WTC11 (cell line): Measurements from ENCODE around the gene SLC1A4.

Source experiments
- ESRRA ChIP-seq: sonication (generic); formaldehyde crosslinking; IDR thresholded peaks from 2 replicates; pipeline ENCODE4 v1.8.1; 2022; ENCODE audit warnings: mild to moderate bottlenecking, missing genetic modification reagents, borderline replicate concordance
- JUN ChIP-seq: sonication (generic); formaldehyde crosslinking; IDR thresholded peaks from 2 replicates; pipeline ENCODE4 v1.8.0; 2023; ENCODE audit warnings: mild to moderate bottlenecking, missing genetic modification reagents
- NR1H2 ChIP-seq: sonication (generic); formaldehyde crosslinking; IDR thresholded peaks from 2 replicates; pipeline ENCODE4 v1.9.0; 2021; ENCODE audit warnings: mild to moderate bottlenecking, moderate library complexity, missing genetic modification reagents
- NR2C2 ChIP-seq: sonication (generic); formaldehyde crosslinking; IDR thresholded peaks from 2 replicates; pipeline ENCODE4 v1.8.0; 2022; ENCODE audit warnings: mild to moderate bottlenecking, missing genetic modification reagents
- ZBTB21 ChIP-seq: sonication (generic); formaldehyde crosslinking; IDR thresholded peaks from 2 replicates; pipeline ENCODE4 v1.8.1; 2023; ENCODE audit warnings: mild to moderate bottlenecking, missing genetic modification reagents, borderline replicate concordance
- TF ChIP-seq, protein P1 (sequence below): fragments of 200-600 bp; IDR thresholded peaks from 2 replicates; pipeline ENCODE4 v1.8.0; 2022; ENCODE audit warnings: antibody characterized with exemption
- TF ChIP-seq, protein P2 (sequence below): sonication (generic); formaldehyde crosslinking; IDR thresholded peaks from 2 replicates; pipeline ENCODE4 v1.8.0; 2023; ENCODE audit warnings: missing genetic modification reagents, mild to moderate bottlenecking, borderline replicate concordance
- TF ChIP-seq, protein P3 (sequence below): sonication (generic); formaldehyde crosslinking; IDR thresholded peaks from 2 replicates; pipeline ENCODE4 v1.8.1; 2023; ENCODE audit warnings: mild to moderate bottlenecking, moderate library complexity, missing genetic modification reagents
- TF ChIP-seq, protein P4 (sequence below): sonication (generic); formaldehyde crosslinking; IDR thresholded peaks from 2 replicates; pipeline ENCODE4 v1.8.1; 2023; ENCODE audit warnings: mild to moderate bottlenecking, missing genetic modification reagents, moderate library complexity
- TF ChIP-seq, protein P5 (sequence below): sonication (generic); formaldehyde crosslinking; IDR thresholded peaks from 2 replicates; pipeline ENCODE4 v1.8.0; 2022; ENCODE audit warnings: mild to moderate bottlenecking, missing genetic modification reagents
- TF ChIP-seq, protein P6 (sequence below): sonication (generic); formaldehyde crosslinking; IDR thresholded peaks from 2 replicates; pipeline ENCODE4 v1.8.1; 2022; ENCODE audit warnings: low read depth, missing genetic modification reagents, borderline replicate concordance

DNA sequence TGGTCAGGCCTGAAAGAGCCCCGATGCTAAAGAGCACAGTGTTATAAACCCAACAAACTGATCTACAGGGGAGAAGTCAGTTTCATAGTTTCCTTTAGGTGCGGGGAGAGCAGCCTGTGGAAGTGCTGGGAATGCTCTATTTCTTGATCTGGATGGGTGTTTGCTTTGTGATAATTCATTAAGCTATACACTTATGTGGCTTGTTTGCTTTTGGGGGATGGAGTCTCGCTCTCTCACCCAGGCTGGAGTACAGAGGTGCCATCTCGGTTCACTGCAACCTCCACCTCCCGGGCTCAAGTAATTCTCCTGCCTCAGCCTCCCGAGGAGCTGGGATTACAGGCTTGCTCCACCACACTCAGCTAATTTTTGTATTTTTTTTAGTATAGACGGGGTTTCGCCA, 37.0 kb downstream of the SLC1A4 start:
- TF ChIP-seq, protein P1, sequence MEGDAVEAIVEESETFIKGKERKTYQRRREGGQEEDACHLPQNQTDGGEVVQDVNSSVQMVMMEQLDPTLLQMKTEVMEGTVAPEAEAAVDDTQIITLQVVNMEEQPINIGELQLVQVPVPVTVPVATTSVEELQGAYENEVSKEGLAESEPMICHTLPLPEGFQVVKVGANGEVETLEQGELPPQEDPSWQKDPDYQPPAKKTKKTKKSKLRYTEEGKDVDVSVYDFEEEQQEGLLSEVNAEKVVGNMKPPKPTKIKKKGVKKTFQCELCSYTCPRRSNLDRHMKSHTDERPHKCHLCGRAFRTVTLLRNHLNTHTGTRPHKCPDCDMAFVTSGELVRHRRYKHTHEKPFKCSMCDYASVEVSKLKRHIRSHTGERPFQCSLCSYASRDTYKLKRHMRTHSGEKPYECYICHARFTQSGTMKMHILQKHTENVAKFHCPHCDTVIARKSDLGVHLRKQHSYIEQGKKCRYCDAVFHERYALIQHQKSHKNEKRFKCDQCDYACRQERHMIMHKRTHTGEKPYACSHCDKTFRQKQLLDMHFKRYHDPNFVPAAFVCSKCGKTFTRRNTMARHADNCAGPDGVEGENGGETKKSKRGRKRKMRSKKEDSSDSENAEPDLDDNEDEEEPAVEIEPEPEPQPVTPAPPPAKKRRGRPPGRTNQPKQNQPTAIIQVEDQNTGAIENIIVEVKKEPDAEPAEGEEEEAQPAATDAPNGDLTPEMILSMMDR, result no peak
- TF ChIP-seq NR2C2 (CRISPR knock-in tag), result no peak
- TF ChIP-seq ZBTB21 (CRISPR knock-in tag), result no peak
- TF ChIP-seq, protein P2, sequence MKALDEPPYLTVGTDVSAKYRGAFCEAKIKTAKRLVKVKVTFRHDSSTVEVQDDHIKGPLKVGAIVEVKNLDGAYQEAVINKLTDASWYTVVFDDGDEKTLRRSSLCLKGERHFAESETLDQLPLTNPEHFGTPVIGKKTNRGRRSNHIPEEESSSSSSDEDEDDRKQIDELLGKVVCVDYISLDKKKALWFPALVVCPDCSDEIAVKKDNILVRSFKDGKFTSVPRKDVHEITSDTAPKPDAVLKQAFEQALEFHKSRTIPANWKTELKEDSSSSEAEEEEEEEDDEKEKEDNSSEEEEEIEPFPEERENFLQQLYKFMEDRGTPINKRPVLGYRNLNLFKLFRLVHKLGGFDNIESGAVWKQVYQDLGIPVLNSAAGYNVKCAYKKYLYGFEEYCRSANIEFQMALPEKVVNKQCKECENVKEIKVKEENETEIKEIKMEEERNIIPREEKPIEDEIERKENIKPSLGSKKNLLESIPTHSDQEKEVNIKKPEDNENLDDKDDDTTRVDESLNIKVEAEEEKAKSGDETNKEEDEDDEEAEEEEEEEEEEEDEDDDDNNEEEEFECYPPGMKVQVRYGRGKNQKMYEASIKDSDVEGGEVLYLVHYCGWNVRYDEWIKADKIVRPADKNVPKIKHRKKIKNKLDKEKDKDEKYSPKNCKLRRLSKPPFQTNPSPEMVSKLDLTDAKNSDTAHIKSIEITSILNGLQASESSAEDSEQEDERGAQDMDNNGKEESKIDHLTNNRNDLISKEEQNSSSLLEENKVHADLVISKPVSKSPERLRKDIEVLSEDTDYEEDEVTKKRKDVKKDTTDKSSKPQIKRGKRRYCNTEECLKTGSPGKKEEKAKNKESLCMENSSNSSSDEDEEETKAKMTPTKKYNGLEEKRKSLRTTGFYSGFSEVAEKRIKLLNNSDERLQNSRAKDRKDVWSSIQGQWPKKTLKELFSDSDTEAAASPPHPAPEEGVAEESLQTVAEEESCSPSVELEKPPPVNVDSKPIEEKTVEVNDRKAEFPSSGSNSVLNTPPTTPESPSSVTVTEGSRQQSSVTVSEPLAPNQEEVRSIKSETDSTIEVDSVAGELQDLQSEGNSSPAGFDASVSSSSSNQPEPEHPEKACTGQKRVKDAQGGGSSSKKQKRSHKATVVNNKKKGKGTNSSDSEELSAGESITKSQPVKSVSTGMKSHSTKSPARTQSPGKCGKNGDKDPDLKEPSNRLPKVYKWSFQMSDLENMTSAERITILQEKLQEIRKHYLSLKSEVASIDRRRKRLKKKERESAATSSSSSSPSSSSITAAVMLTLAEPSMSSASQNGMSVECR (CRISPR knock-in tag), result no peak
- TF ChIP-seq, protein P3, sequence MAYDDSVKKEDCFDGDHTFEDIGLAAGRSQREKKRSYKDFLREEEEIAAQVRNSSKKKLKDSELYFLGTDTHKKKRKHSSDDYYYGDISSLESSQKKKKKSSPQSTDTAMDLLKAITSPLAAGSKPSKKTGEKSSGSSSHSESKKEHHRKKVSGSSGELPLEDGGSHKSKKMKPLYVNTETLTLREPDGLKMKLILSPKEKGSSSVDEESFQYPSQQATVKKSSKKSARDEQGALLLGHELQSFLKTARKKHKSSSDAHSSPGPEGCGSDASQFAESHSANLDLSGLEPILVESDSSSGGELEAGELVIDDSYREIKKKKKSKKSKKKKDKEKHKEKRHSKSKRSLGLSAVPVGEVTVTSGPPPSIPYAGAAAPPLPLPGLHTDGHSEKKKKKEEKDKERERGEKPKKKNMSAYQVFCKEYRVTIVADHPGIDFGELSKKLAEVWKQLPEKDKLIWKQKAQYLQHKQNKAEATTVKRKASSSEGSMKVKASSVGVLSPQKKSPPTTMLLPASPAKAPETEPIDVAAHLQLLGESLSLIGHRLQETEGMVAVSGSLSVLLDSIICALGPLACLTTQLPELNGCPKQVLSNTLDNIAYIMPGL (CRISPR knock-in tag), result no peak
- TF ChIP-seq, protein P4, sequence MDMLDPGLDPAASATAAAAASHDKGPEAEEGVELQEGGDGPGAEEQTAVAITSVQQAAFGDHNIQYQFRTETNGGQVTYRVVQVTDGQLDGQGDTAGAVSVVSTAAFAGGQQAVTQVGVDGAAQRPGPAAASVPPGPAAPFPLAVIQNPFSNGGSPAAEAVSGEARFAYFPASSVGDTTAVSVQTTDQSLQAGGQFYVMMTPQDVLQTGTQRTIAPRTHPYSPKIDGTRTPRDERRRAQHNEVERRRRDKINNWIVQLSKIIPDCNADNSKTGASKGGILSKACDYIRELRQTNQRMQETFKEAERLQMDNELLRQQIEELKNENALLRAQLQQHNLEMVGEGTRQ, result no peak
- no peak for TF ChIP-seq JUN (CRISPR knock-in tag)
- TF ChIP-seq, protein P5, sequence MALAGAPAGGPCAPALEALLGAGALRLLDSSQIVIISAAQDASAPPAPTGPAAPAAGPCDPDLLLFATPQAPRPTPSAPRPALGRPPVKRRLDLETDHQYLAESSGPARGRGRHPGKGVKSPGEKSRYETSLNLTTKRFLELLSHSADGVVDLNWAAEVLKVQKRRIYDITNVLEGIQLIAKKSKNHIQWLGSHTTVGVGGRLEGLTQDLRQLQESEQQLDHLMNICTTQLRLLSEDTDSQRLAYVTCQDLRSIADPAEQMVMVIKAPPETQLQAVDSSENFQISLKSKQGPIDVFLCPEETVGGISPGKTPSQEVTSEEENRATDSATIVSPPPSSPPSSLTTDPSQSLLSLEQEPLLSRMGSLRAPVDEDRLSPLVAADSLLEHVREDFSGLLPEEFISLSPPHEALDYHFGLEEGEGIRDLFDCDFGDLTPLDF (CRISPR knock-in tag), result no peak
- no peak for TF ChIP-seq ESRRA (CRISPR knock-in tag)
- no peak for TF ChIP-seq NR1H2 (CRISPR knock-in tag)
- TF ChIP-seq, protein P6, sequence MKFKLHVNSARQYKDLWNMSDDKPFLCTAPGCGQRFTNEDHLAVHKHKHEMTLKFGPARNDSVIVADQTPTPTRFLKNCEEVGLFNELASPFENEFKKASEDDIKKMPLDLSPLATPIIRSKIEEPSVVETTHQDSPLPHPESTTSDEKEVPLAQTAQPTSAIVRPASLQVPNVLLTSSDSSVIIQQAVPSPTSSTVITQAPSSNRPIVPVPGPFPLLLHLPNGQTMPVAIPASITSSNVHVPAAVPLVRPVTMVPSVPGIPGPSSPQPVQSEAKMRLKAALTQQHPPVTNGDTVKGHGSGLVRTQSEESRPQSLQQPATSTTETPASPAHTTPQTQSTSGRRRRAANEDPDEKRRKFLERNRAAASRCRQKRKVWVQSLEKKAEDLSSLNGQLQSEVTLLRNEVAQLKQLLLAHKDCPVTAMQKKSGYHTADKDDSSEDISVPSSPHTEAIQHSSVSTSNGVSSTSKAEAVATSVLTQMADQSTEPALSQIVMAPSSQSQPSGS, result no peak
